ENCODE measurements around the gene FMNL2.

FMNL2 gene

GRCh38 chr2:152488075-152488474 is 153.1 kb downstream of the FMNL2 start:
- Histone ChIP-seq H3K36me3 (ENCODE audit: insufficient read depth, low read length) (no peaks in the 10 kb centered on the region), H3K4me1 (ENCODE audit: insufficient read depth, low read length) (peaks cover 22% of the 10 kb centered on the region), H3K9ac (ENCODE audit: low read depth, low read length) (no peak overlapping the region), H3K9me3 (ENCODE audit: control insufficient read depth, insufficient read depth, low read length) (no peaks in the 10 kb centered on the region)

GRCh38 chr2:152489364-152489763 is 154.4 kb downstream of the FMNL2 start:
- no peaks in the 10 kb centered on the region for H3K9me3 ChIP-seq (ENCODE audit: control insufficient read depth, insufficient read depth, low read length)
- H3K9ac ChIP-seq (ENCODE audit: low read depth, low read length) = no peak overlapping the region
- H3K4me1 ChIP-seq (ENCODE audit: insufficient read depth, low read length) = peaks cover 34% of the 10 kb centered on the region
- no peaks in the 10 kb centered on the region for H3K36me3 ChIP-seq (ENCODE audit: insufficient read depth, low read length)

- Histone ChIP-seq H3K36me3 (ENCODE audit: insufficient read depth, low read length) (no peaks in the 10 kb centered on the region), H3K9me3 (ENCODE audit: control insufficient read depth, insufficient read depth, low read length) (no peaks in the 10 kb centered on the region), H3K9ac (ENCODE audit: low read depth, low read length) (no peak overlapping the region), H3K4me1 (ENCODE audit: insufficient read depth, low read length) (peaks cover 33% of the 10 kb centered on the region)
These were observed 155.9 kb downstream of the FMNL2 start for GRCh38 chr2:152490686-152491455.

GRCh38 chr2:152492131-152492530 is 157.2 kb downstream of the FMNL2 start:
- H3K9me3 ChIP-seq (ENCODE audit: control insufficient read depth, insufficient read depth, low read length) = no peaks in the 10 kb centered on the region
- H3K36me3 ChIP-seq (ENCODE audit: insufficient read depth, low read length) = no peaks in the 10 kb centered on the region
- H3K9ac ChIP-seq (ENCODE audit: low read depth, low read length) = no peak overlapping the region
- peaks cover 31% of the 10 kb centered on the region for H3K4me1 ChIP-seq (ENCODE audit: insufficient read depth, low read length)

- Histone ChIP-seq H3K9ac (ENCODE audit: low read depth, low read length) (no peak overlapping the region), H3K9me3 (ENCODE audit: control insufficient read depth, insufficient read depth, low read length) (no peaks in the 10 kb centered on the region), H3K4me1 (ENCODE audit: insufficient read depth, low read length) (peaks cover 31% of the 10 kb centered on the region), H3K36me3 (ENCODE audit: insufficient read depth, low read length) (no peaks in the 10 kb centered on the region)
These were observed 157.9 kb downstream of the FMNL2 start for GRCh38 chr2:152492911-152493310.

DNA sequence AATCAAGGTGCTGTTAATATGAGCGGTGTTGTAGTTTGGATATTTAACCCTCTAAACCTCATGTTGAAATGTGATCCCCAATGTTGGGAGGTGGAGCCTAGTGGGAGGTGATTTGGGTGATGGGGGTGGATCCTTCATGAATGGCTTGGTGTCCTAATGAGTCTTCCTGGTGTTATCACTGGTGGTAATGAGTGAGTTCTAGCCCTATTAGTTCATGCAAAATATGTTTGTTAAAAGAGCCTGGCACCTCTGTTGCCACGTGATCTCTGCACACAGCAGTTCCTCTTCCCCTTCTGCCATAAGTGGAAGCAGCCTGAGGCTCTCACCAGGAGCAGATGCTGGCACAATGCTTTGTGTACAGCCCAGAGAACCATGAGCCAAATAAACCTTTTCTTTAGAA is 158.4 kb downstream of the FMNL2 start:
- H3K9ac ChIP-seq (ENCODE audit: low read depth, low read length) = no peak overlapping the region
- no peaks in the 10 kb centered on the region for H3K36me3 ChIP-seq (ENCODE audit: insufficient read depth, low read length)
- peaks cover 31% of the 10 kb centered on the region for H3K4me1 ChIP-seq (ENCODE audit: insufficient read depth, low read length)
- H3K9me3 ChIP-seq (ENCODE audit: control insufficient read depth, insufficient read depth, low read length) = no peaks in the 10 kb centered on the region

GRCh38 chr2:152493945-152494528 is 159.1 kb downstream of the FMNL2 start:
- Histone ChIP-seq H3K9me3 (ENCODE audit: control insufficient read depth, insufficient read depth, low read length) (no peaks in the 10 kb centered on the region), H3K9ac (ENCODE audit: low read depth, low read length) (no peak overlapping the region), H3K36me3 (ENCODE audit: insufficient read depth, low read length) (no peaks in the 10 kb centered on the region), H3K4me1 (ENCODE audit: insufficient read depth, low read length) (peaks cover 36% of the 10 kb centered on the region)

- Histone ChIP-seq H3K4me1 (ENCODE audit: insufficient read depth, low read length) (peaks cover 27% of the 10 kb centered on the region), H3K36me3 (ENCODE audit: insufficient read depth, low read length) (no peaks in the 10 kb centered on the region), H3K9ac (ENCODE audit: low read depth, low read length) (no peak overlapping the region), H3K9me3 (ENCODE audit: control insufficient read depth, insufficient read depth, low read length) (no peaks in the 10 kb centered on the region)
These were observed 161.4 kb downstream of the FMNL2 start for GRCh38 chr2:152496371-152496770.

GRCh38 chr2:152497481-152498052 is 162.6 kb downstream of the FMNL2 start:
- H3K36me3 ChIP-seq (ENCODE audit: insufficient read depth, low read length) = no peaks in the 10 kb centered on the region
- H3K4me1 ChIP-seq (ENCODE audit: insufficient read depth, low read length) = peaks cover 26% of the 10 kb centered on the region
- no peak overlapping the region for H3K9ac ChIP-seq (ENCODE audit: low read depth, low read length)
- no peaks in the 10 kb centered on the region for H3K9me3 ChIP-seq (ENCODE audit: control insufficient read depth, insufficient read depth, low read length)

GRCh38 chr2:152499331-152499816 is 164.4 kb downstream of the FMNL2 start:
- Histone ChIP-seq H3K36me3 (ENCODE audit: insufficient read depth, low read length) (no peaks in the 10 kb centered on the region), H3K9ac (ENCODE audit: low read depth, low read length) (no peak overlapping the region), H3K4me1 (ENCODE audit: insufficient read depth, low read length) (peaks cover 10% of the 10 kb centered on the region), H3K9me3 (ENCODE audit: control insufficient read depth, insufficient read depth, low read length) (no peaks in the 10 kb centered on the region)

- no peaks in the 10 kb centered on the region for H3K9me3 ChIP-seq (ENCODE audit: control insufficient read depth, insufficient read depth, low read length)
- H3K36me3 ChIP-seq (ENCODE audit: insufficient read depth, low read length) = no peaks in the 10 kb centered on the region
- H3K4me1 ChIP-seq (ENCODE audit: insufficient read depth, low read length) = peaks cover 13% of the 10 kb centered on the region
- no peak overlapping the region for H3K9ac ChIP-seq (ENCODE audit: low read depth, low read length)
These were observed 165.1 kb downstream of the FMNL2 start for GRCh38 chr2:152499896-152500735.

- H3K36me3 ChIP-seq (ENCODE audit: insufficient read depth, low read length) = no peaks in the 10 kb centered on the region
- H3K9ac ChIP-seq (ENCODE audit: low read depth, low read length) = no peak overlapping the region
- H3K9me3 ChIP-seq (ENCODE audit: control insufficient read depth, insufficient read depth, low read length) = no peaks in the 10 kb centered on the region
- peaks cover 18% of the 10 kb centered on the region for H3K4me1 ChIP-seq (ENCODE audit: insufficient read depth, low read length)
These were observed 165.8 kb downstream of the FMNL2 start for GRCh38 chr2:152500772-152501171.

DNA sequence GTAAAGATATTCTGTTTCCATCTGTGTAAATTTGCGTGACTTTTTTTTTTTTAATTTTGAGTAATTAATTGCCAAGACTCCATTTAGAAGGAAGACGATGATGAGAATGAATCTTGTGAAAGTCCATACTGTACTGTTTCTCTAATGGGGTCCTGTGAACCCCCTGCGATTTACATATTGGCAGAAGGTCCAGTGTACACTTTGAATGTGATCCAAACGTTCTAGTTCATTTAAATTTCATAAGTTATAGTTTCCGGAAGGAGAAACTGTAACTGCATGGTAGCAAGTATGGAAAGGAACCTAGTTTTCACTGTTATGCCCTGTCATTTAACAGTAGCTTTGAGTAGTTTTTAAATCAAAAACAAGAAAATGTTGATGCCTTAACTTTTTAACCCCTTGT is 166.7 kb downstream of the FMNL2 start:
- H3K9me3 ChIP-seq (ENCODE audit: control insufficient read depth, insufficient read depth, low read length) = no peaks in the 10 kb centered on the region
- H3K4me1 ChIP-seq (ENCODE audit: insufficient read depth, low read length) = peaks cover 20% of the 10 kb centered on the region
- H3K9ac ChIP-seq (ENCODE audit: low read depth, low read length) = no peak overlapping the region
- H3K36me3 ChIP-seq (ENCODE audit: insufficient read depth, low read length) = no peaks in the 10 kb centered on the region; the same call in 1 of the 2 replicates

- H3K9ac ChIP-seq (ENCODE audit: low read depth, low read length) = no peak overlapping the region
- no peaks in the 10 kb centered on the region for H3K9me3 ChIP-seq (ENCODE audit: control insufficient read depth, insufficient read depth, low read length)
- H3K4me1 ChIP-seq (ENCODE audit: insufficient read depth, low read length) = peaks cover 13% of the 10 kb centered on the region
- no peaks in the 10 kb centered on the region; the same call in 1 of the 2 replicates for H3K36me3 ChIP-seq (ENCODE audit: insufficient read depth, low read length)
These were observed 169.6 kb downstream of the FMNL2 start for GRCh38 chr2:152504618-152505017.

Data from ES-I3 (cell line).